K562 (cell line): ENCODE results near the gene PIKFYVE. TPM values are rescaled to one million over a fixed set of nuclear protein-coding genes. Genes with fewer than 3 reads are reported as not detected.

ENCODE experiments used
- ATAC-seq: fragments of 200-7000 bp; cut with Tn5 transposase; 3 replicates; pipeline ENCODE4 v1.9.1; 2020; ENCODE audit warnings: moderate library complexity
- BruUV-seq: library from RNA; stranded (reverse); fragments of 400-500 nt; replicated peaks from 2 replicates; lab custom pipeline; 2021; lab: Mats Ljungman, UMichigan
- CTCF ChIA-PET: fragments of 300-600 bp; formaldehyde crosslinking; extraction: SDS; loops from one replicate; lab custom pipeline; 2021; ENCODE audit warnings: low intra/inter-chr PET ratio; lab: Yijun Ruan, JAX
- POLR2A ChIA-PET: fragments of 300-600, 350-650 bp; sonication (Branson Sonifier 250); formaldehyde crosslinking; extraction: SDS; loops from one replicate; lab custom pipeline; 2021; ENCODE audit warnings: antibody characterized with exemption, inconsistent platforms; lab: Yijun Ruan, JAX
- DNase-seq, 4 experiments: peaks; one replicate each; pipeline versions ENCODE4 v3.0.0 to v3.0.0-alpha.2; 2011 to 2018; ENCODE audit warnings: low spot score in 3 of 4, mixed read lengths in 3 of 4; ENCODE audit errors: extremely low read depth in 1 of 4
- FAIRE-seq: peaks from 2 replicates; lab custom pipeline; 2011; peaks lifted over from hg19 to GRCh38; lab: Jason Lieb, UNC
- H2AFZ ChIP-seq: 2 replicates; pipeline ENCODE4 v1.6.0; 2011; ENCODE audit warnings: low read depth, low read length, control low read depth, inconsistent platforms
- H3K27ac ChIP-seq: fragments of 200-600 bp; 3 replicates; pipeline ENCODE4 v1.8.0; 2011; ENCODE audit warnings: low read depth, mild to moderate bottlenecking, control low read depth, inconsistent platforms, low read length, moderate library complexity, mixed read lengths; ENCODE audit errors: extremely low read depth
- H3K27me3 ChIP-seq, 2 experiments: fragments of 300-600 bp in 1 of 2; 2 replicates in 1 of 2; 3 replicates in 1 of 2; pipeline versions ENCODE4 v1.6.0 to v1.8.0; 2011; ENCODE audit warnings: inconsistent platforms in 2 of 2, low read length in 2 of 2, mild to moderate bottlenecking in 1 of 2, mixed read lengths in 1 of 2, moderate library complexity in 1 of 2; ENCODE audit not compliant: control insufficient read depth in 2 of 2, insufficient read depth in 2 of 2
- H3K36me3 ChIP-seq: fragments of 300-600 bp; 3 replicates; pipeline ENCODE4 v1.8.0; 2011; ENCODE audit warnings: mild to moderate bottlenecking, low read length, inconsistent platforms; ENCODE audit not compliant: control insufficient read depth, insufficient read depth
- H3K4me1 ChIP-seq, 2 experiments: fragments of 200-600 bp in 1 of 2; replicated peaks in 1 of 2; 2 replicates in 1 of 2; 3 replicates in 1 of 2; pipeline versions ENCODE4 v1.5.1 to v1.8.0; 2011; ENCODE audit warnings: inconsistent platforms in 2 of 2, low read length in 2 of 2, mild to moderate bottlenecking in 1 of 2, mixed read lengths in 1 of 2, moderate library complexity in 1 of 2; ENCODE audit not compliant: control insufficient read depth in 2 of 2, insufficient read depth in 2 of 2
- H3K4me2 ChIP-seq: 2 replicates; pipeline ENCODE4 v1.6.1; 2011; ENCODE audit warnings: low read length, control low read depth, inconsistent platforms, mixed read lengths; ENCODE audit not compliant: insufficient read depth
- H3K4me3 ChIP-seq: fragments of 200-600 bp; sonication (generic), shearing (Covaris generic); 2 replicates; pipeline ENCODE4 v1.5.1; 2016; ENCODE audit warnings: control low read depth, inconsistent platforms
- H3K79me2 ChIP-seq: fragments of 200-600 bp; 3 replicates; pipeline ENCODE4 v1.8.0; 2011; ENCODE audit warnings: low read length, inconsistent platforms; ENCODE audit not compliant: control insufficient read depth, insufficient read depth
- H3K9ac ChIP-seq, 2 experiments: 2 replicates each; pipeline versions ENCODE4 v1.6.0 to v1.6.1; 2011; ENCODE audit warnings: low read depth in 2 of 2, low read length in 2 of 2, control low read depth in 1 of 2, inconsistent platforms in 1 of 2, mild to moderate bottlenecking in 1 of 2, mixed read lengths in 1 of 2; ENCODE audit not compliant: insufficient read depth in 1 of 2
- H3K9me1 ChIP-seq: one replicate; pipeline ENCODE4 v1.6.0; 2011; ENCODE audit warnings: inconsistent platforms, mild to moderate bottlenecking, low read length, moderate library complexity; ENCODE audit not compliant: control insufficient read depth, insufficient read depth
- H3K9me3 ChIP-seq: replicated peaks from 2 replicates; pipeline ENCODE4 v1.5.1; 2011; ENCODE audit warnings: low read depth, low read length, inconsistent platforms; ENCODE audit not compliant: control insufficient read depth, insufficient read depth
- H4K20me1 ChIP-seq: replicated peaks from 2 replicates; pipeline ENCODE4 v1.6.1; 2011; ENCODE audit warnings: low read length, inconsistent platforms, mixed read lengths; ENCODE audit not compliant: control insufficient read depth, insufficient read depth
- ATF3 ChIP-seq, 2 experiments: fragments of 450-650 bp in 1 of 2; sonication (generic) in 1 of 2; formaldehyde crosslinking in 1 of 2; IDR thresholded peaks in 1 of 2; conservative IDR thresholded peaks in 1 of 2; 2 replicates each; pipeline versions ENCODE4 v1.6.1 to v1.8.1; 2016 to 2023; ENCODE audit warnings: mild to moderate bottlenecking in 2 of 2, moderate library complexity in 2 of 2, inconsistent platforms in 1 of 2, missing genetic modification reagents in 1 of 2
- C11orf30 ChIP-seq: fragments of 450-650 bp; IDR thresholded peaks from 2 replicates; pipeline ENCODE4 v1.6.1; 2016; ENCODE audit warnings: low read depth, mild to moderate bottlenecking
- MAFG ChIP-seq: fragments of 450-650 bp; conservative IDR thresholded peaks from 2 replicates; pipeline ENCODE4 v1.6.1; 2016; ENCODE audit warnings: missing genetic modification characterization, missing compliant biosample characterization
- MGA ChIP-seq: fragments of 450-650 bp; IDR thresholded peaks from 2 replicates; pipeline ENCODE4 v1.6.1; 2016; ENCODE audit warnings: mild to moderate bottlenecking, moderate library complexity
- RCOR1 ChIP-seq, 2 experiments: IDR thresholded peaks; 2 replicates each; pipeline ENCODE4 v1.6.1; 2012; ENCODE audit warnings: low read depth in 2 of 2, low read length in 2 of 2, borderline replicate concordance in 1 of 2, improper control_type of control experiment in 1 of 2
- ZNF766 ChIP-seq: fragments of 200-800 bp; sonication (Bioruptor generic); conservative IDR thresholded peaks from 2 replicates; pipeline ENCODE4 v1.6.1; 2016; ENCODE audit warnings: missing genetic modification characterization, missing compliant biosample characterization
- WGBS: fragments of 100-300 bp; shearing (Covaris generic); methylation state at CpG from one replicate; pipeline ENCODE4 v1.1.6; 2016; ENCODE audit warnings: low coverage, mixed read lengths; ENCODE audit not compliant: insufficient coverage; ENCODE audit errors: missing lambda C conversion rate; 5-methylcytosine and 5-hydroxymethylcytosine counted together
- in situ Hi-C: fragments of 300-500 bp; cut with MboI; formaldehyde crosslinking; loops from 4 replicates; pipeline ENCODE4 v1.15.0; 2018; ENCODE audit warnings: inconsistent platforms, mixed read lengths
- intact Hi-C: fragments of 100-400 bp; cut with micrococcal nuclease; formaldehyde crosslinking; loops from 2 replicates; pipeline ENCODE4 v1.14.2; 2022
- polyA plus RNA-seq, 8 experiments: library from polyadenylated mRNA; depleted of rRNA in 4 of 8; stranded (reverse) in 5 of 8; unstranded in 3 of 8; fragments of >200 nt; fragmentation: Nextera tagmentation in 2 of 8; fragmentation: Illumina TruSeq in 1 of 8; extraction: Ambion mirVana in 2 of 8; extraction: Trizol in 1 of 8; gene quantifications; 2 replicates each; pipeline versions ENCODE4 v1.2.1 to v1.2.3, GENCODE V29; 2011 to 2014; ENCODE audit warnings: inconsistent platforms in 1 of 8, missing spikeins in 1 of 8
- total RNA-seq, 7 experiments: library from RNA; depleted of rRNA in 6 of 7; stranded (reverse); fragments of >200 nt in 6 of 7; fragmentation: Illumina TruSeq in 2 of 7; extraction: Trizol in 2 of 7; gene quantifications; 2 replicates each; pipeline versions ENCODE4 v1.2.1 to v1.2.3, GENCODE V29; 2011 to 2021; ENCODE audit warnings: low replicate concordance in 1 of 7

The PIKFYVE gene
- total and polyA plus RNA-seq, 9 of the 15 experiments (the other 6 are each of a cell fraction or from before 2014, with no cell fraction given), result 3.6 to 25.6 (median 16.7) TPM

- 7% methylated on average over 3 of the region's 3 CpGs for WGBS
- Histone ChIP-seq H3K4me1 (peaks cover 0 to 10% of the 10 kb centered on the region in 2 experiments; a peak in 4 of 5 replicates), H4K20me1 (no peaks in the 10 kb centered on the region), H3K79me2 (no peaks in the 10 kb centered on the region), H3K36me3 (no peaks in the 10 kb centered on the region), H3K9ac (no peak overlapping the region), H3K9me1 (no peaks in the 10 kb centered on the region), H3K27ac (peak overlapping the region; percentile 16; the same call in 1 of the 3 replicates), H3K4me2 (no peak overlapping the region; the same call in 1 of the 2 replicates), H3K4me3 (no peak overlapping the region), H2AFZ (peak overlapping the region; percentile 79), H3K9me3 (no peaks in the 10 kb centered on the region), H3K27me3 (no peaks in the 10 kb centered on the region)
- in situ Hi-C loops (no loop called here), intact Hi-C loops (no loop called here)
- ATAC-seq (peak; percentile 97), DNase-seq (peak; percentile 12 to 51 (median 20)), FAIRE-seq (peak; percentile 52)
- ChIA-PET CTCF (no interaction called here), POLR2A (interaction anchor here (0.8 to 1.0 kb wide), 2 partner anchors 8 to 13 kb away, joined by 4 read pairs; no protein-coding TSS in a partner anchor)
- no TSS peak for BruUV-seq
- TF ChIP-seq MAFG (tag) (peak; percentile 30; the same call in 1 of the 2 replicates), MGA (no peak), RCOR1 (IDR thresholded peaks at IDR 0.05; ENCODE audit: borderline replicate concordance in 1 of 2, low read depth in 2 of 2, low read length in 2 of 2) (0 out of 4 replicates have a peak, but pooled peaks of 1 of the 2 experiments have one; percentile 42), ZNF766 (CRISPR knock-in tag) (0 out of 2 replicates have a peak, but pooled peaks have one; percentile 21), ATF3 (IDR thresholded peaks at IDR 0.05) (peak; percentile 87), ATF3 (CRISPR knock-in tag; conservative IDR thresholded peaks at IDR 0.05) (no peak), C11orf30 (peak; percentile 35; the same call in 1 of the 2 replicates)
Measured at GRCh38 chr2:208222351-208222750, 43.7 kb upstream of the PIKFYVE start.
